GM18870 (cell line): ENCODE measurements around the gene RAMACL.

Experiments
- ATAC-seq: cut with Tn5 transposase; IDR thresholded peaks from one replicate; pipeline ENCODE4 v1.9.1; 2021; ENCODE audit warnings: moderate library complexity; ENCODE audit not compliant: unreplicated experiment

The RAMACL gene

GRCh38 chr6:166580076-166581050 is 6.1 kb downstream of the RAMACL start:
- no peak for ATAC-seq

- no peak for ATAC-seq
Observed at GRCh38 chr6:166579237-166579850, 7.1 kb downstream of the RAMACL start.

- ATAC-seq, result no peak
Observed at GRCh38 chr6:166578536-166579236, 7.8 kb downstream of the RAMACL start.

GRCh38 chr6:166575205-166575604 is 11.3 kb downstream of the RAMACL start:
- no peak for ATAC-seq

GRCh38 chr6:166573511-166574216 is 12.8 kb downstream of the RAMACL start:
- no peak for ATAC-seq

GRCh38 chr6:166572370-166573261 is 13.9 kb downstream of the RAMACL start:
- no peak for ATAC-seq

- ATAC-seq, result no peak
Observed at GRCh38 chr6:166570929-166571713, 15.4 kb downstream of the RAMACL start.

- ATAC-seq, result no peak
Observed at GRCh38 chr6:166569206-166569605, 17.3 kb downstream of the RAMACL start.

GRCh38 chr6:166567813-166568212 is 18.7 kb downstream of the RAMACL start:
- no peak for ATAC-seq

GRCh38 chr6:166567107-166567506 is 19.4 kb downstream of the RAMACL start:
- ATAC-seq, result no peak

- no peak for ATAC-seq
Observed at GRCh38 chr6:166566026-166567011, 20.2 kb downstream of the RAMACL start.

GRCh38 chr6:166565084-166565967 is 21.2 kb downstream of the RAMACL start:
- ATAC-seq, result no peak

- no peak for ATAC-seq
Observed at GRCh38 chr6:166563805-166564204, 22.7 kb downstream of the RAMACL start.

- no peak for ATAC-seq
Observed at GRCh38 chr6:166563200-166563599, 23.3 kb downstream of the RAMACL start.

- ATAC-seq, result no peak
Observed at GRCh38 chr6:166562726-166563125, 23.8 kb downstream of the RAMACL start.

- ATAC-seq, result no peak
Observed at GRCh38 chr6:166561771-166562359, 24.6 kb downstream of the RAMACL start.

GRCh38 chr6:166560222-166560621 is 26.3 kb downstream of the RAMACL start:
- no peak for ATAC-seq
